HG03039 (cell line): ENCODE results near the gene TUFM.
"Not testable (repeated sequence)": the region's sequence is repeated elsewhere in the genome, so short reads cannot be mapped to it uniquely, and the experiment has no call there.

ENCODE experiments used
- ATAC-seq: cut with Tn5 transposase; IDR thresholded peaks from one replicate; pipeline ENCODE4 v1.9.1; 2021; ENCODE audit warnings: mild to moderate bottlenecking, moderate library complexity; ENCODE audit not compliant: unreplicated experiment

TUFM gene

DNA sequence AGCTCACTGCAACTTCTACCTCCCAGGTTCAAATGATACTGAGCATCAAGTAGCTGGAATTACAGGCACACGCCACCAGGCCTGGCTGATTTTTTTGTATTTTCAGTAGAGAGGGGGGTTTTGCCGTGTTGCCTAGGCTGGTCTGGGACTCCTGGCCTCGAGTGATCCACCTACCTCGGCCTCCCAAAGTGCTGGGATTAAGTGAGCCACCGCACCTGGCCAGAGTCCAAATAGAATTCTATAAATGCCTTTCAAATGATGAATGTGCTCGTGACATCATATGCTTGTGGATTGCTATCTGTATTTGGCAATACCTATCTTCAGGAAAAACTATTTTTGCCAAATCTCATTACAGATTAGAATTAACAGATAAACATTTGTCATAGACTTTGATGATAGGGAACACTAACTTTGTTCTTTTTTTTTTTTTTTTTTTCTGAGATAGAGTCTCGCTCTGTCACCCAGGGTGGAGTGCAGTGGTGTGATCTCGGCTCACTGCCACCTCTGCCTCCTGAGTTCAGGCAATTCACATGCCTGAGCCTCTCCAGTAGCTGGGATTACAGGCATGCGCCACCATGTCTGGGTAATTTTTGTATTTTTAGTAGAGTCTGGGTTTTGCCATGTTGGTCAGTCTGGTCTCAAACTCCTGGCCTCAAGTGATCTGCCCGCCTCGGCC is 38.6 kb downstream of the TUFM start:
- not testable (repeated sequence) for ATAC-seq

DNA sequence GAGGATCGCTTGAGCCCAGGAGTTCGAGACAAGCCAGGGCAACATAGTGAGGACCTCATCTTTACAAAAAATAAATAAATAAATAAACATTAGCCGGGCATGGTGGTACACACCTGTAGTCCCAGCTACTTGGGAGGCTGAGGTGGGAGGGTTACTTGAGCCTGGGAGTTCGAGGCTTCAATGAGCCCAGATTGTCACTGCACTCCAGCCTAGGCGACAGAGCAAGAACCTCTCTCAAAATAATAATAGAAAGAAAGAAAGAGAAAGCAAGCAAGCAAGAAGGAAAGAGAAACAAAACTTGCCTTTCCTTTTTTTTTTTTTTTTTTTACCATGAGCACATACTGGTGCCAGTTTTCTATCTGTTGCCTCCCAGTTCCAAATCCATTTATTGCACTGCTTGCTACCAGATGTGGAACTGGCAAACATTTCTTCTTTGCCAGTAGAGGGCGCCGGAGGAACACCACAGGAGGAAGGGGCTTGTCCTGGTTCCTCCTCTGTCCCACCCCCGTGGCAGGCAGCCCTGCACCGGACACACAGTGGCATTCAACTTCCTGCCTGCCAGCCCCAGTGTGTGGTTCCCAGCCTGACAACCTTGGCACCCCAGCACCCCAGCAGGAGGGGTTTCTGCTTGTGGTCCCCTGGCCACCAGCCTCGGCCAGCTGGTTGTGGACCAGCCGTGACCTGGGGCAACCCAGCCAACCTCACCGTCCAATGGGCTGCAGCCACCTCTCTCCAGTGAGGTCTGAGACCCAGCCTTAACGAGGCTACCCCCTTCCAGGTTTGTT is 43.7 kb downstream of the TUFM start:
- ATAC-seq, result not testable (repeated sequence)
